Thymus (tissue), 11 donors: ENCODE results near the gene SACS. TPM values are rescaled to one million over a fixed set of nuclear protein-coding genes. Genes with fewer than 3 reads are reported as not detected.

ENCODE experiments used
- DNase-seq, 9 donors: peaks; one replicate each; pipeline ENCODE4 v3.0.0-alpha.2; 2013; ENCODE audit warnings: low spot score in 9 of 9, low read depth in 6 of 9, missing footprints in 1 of 9
- H3K27ac ChIP-seq, 2 donors: one replicate each; pipeline ENCODE4 v1.5.1; 2013; ENCODE audit warnings: control low read depth in 1 of 2, low read depth in 1 of 2, low read length in 1 of 2, mild to moderate bottlenecking in 1 of 2, moderate library complexity in 1 of 2
- H3K27me3 ChIP-seq, 2 donors: one replicate each; pipeline ENCODE4 v1.5.1; 2013; ENCODE audit warnings: low read length in 1 of 2; ENCODE audit not compliant: control insufficient read depth in 2 of 2, insufficient read depth in 1 of 2
- H3K36me3 ChIP-seq, 2 donors: one replicate each; pipeline ENCODE4 v1.5.1; 2013; ENCODE audit warnings: low read length in 1 of 2, mild to moderate bottlenecking in 1 of 2, moderate library complexity in 1 of 2; ENCODE audit not compliant: control insufficient read depth in 2 of 2, insufficient read depth in 2 of 2
- H3K4me1 ChIP-seq, 2 donors: one replicate each; pipeline ENCODE4 v1.5.1; 2013; ENCODE audit warnings: low read length in 2 of 2; ENCODE audit not compliant: control insufficient read depth in 2 of 2, insufficient read depth in 2 of 2
- H3K4me3 ChIP-seq, 2 donors: one replicate each; pipeline ENCODE4 v1.5.1; 2013; ENCODE audit warnings: low read length in 2 of 2, control low read depth in 1 of 2, mild to moderate bottlenecking in 1 of 2
- H3K9me3 ChIP-seq, 2 donors: one replicate each; pipeline ENCODE4 v1.5.1; 2013; ENCODE audit warnings: low read length in 1 of 2, mild to moderate bottlenecking in 1 of 2; ENCODE audit not compliant: control insufficient read depth in 2 of 2, insufficient read depth in 1 of 2
- WGBS: extraction: QIAGEN DNeasy Blood & Tissue Kit; methylation state at CpG from one replicate; pipeline ENCODE4 v1.1.7; 2013; 5-methylcytosine and 5-hydroxymethylcytosine counted together
- polyA plus RNA-seq: library from polyadenylated mRNA; stranded (reverse); fragments of 200-250 nt; gene quantifications from one replicate; pipeline ENCODE4 v1.2.3, GENCODE V29; 2013
- total RNA-seq: library from RNA; stranded (reverse); fragments of 120-200 nt; gene quantifications from one replicate; pipeline ENCODE4 v1.2.4, GENCODE V29; 2013
- donor health status: healthy.

Gene SACS
- total and polyA plus RNA-seq, 2 donors = 8.1 to 11.4 TPM

DNA sequence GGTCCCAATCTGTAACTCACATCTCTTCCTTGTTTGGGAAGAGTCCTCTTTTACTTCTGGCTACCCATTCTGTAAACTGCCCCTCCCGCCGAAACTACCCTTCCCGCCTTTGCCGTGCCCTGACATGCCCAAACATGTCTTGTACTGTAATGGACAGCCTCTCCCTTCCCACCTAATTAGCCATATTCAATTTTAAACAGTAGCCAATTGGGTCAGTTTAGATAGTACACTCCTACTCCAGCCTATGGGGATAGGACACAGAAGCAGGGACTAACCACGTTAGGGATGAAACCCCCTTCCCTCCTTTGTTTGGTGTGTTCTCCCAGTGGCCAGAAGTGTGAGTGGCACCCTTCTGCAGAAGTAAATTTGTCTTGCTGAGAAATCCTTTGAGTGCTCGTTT, 34.2 kb downstream of the SACS start:
- Histone ChIP-seq H3K4me3 (no peak overlapping the region), H3K4me1 (no peaks in the 10 kb centered on the region), H3K9me3 (no peaks in the 10 kb centered on the region), H3K27me3 (no peaks in the 10 kb centered on the region), H3K27ac (no peak overlapping the region), H3K36me3 (no peaks in the 10 kb centered on the region)
- 85% methylated on average over 6 of the region's 6 CpGs for WGBS
- no peak for DNase-seq

- no peaks in the 10 kb centered on the region for H3K9me3 ChIP-seq
- H3K4me1 ChIP-seq = no peaks in the 10 kb centered on the region
- no peaks in the 10 kb centered on the region for H3K36me3 ChIP-seq
- no peaks in the 10 kb centered on the region for H3K27me3 ChIP-seq
- 98% methylated on average over 4 of the region's 4 CpGs for WGBS
- no peak for DNase-seq
- H3K4me3 ChIP-seq = no peak overlapping the region
- no peak overlapping the region for H3K27ac ChIP-seq
Measured at GRCh38 chr13:23394821-23395220, 38.7 kb downstream of the SACS start.

GRCh38 chr13:23392925-23393645, 40.4 kb downstream of the SACS start:
- DNase-seq = no peak
- Histone ChIP-seq H3K27ac (no peak overlapping the region), H3K27me3 (no peaks in the 10 kb centered on the region), H3K4me1 (no peaks in the 10 kb centered on the region), H3K4me3 (no peak overlapping the region), H3K36me3 (no peaks in the 10 kb centered on the region), H3K9me3 (no peaks in the 10 kb centered on the region)
- 88% methylated on average over 9 of the region's 9 CpGs for WGBS

- no peak overlapping the region for H3K4me3 ChIP-seq
- H3K9me3 ChIP-seq = no peaks in the 10 kb centered on the region
- no peaks in the 10 kb centered on the region for H3K4me1 ChIP-seq
- H3K36me3 ChIP-seq = no peaks in the 10 kb centered on the region
- no peak for DNase-seq
- WGBS = 95% methylated on average over 3 of the region's 3 CpGs
- H3K27ac ChIP-seq = no peak overlapping the region
- H3K27me3 ChIP-seq = no peaks in the 10 kb centered on the region
Measured at GRCh38 chr13:23392313-23392712, 41.2 kb downstream of the SACS start.

DNA sequence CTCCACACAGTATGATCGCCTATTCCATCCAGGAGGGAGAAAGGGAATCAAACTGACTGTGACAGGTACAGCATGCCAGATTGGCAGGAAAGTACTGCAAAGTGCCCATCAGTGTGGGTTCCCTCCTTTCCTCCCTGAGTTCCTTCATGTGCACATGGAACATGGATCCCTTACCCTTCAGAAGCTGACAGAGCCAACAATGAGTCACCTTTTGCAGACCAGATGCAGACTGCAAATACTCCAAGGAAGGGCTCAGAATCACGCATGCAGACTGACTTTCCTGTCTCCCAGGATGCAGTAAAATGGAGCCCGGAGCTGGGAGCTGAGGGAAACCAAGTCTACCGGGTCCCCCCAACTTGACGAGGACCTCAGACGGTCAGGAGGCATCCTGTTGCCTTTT, 41.8 kb downstream of the SACS start:
- H3K27me3 ChIP-seq = no peaks in the 10 kb centered on the region
- H3K36me3 ChIP-seq = no peaks in the 10 kb centered on the region
- no peak for DNase-seq
- no peaks in the 10 kb centered on the region for H3K9me3 ChIP-seq
- no peak overlapping the region for H3K27ac ChIP-seq
- no peaks in the 10 kb centered on the region for H3K4me1 ChIP-seq
- no peak overlapping the region for H3K4me3 ChIP-seq
- WGBS = 87% methylated on average over 6 of the region's 6 CpGs

DNA sequence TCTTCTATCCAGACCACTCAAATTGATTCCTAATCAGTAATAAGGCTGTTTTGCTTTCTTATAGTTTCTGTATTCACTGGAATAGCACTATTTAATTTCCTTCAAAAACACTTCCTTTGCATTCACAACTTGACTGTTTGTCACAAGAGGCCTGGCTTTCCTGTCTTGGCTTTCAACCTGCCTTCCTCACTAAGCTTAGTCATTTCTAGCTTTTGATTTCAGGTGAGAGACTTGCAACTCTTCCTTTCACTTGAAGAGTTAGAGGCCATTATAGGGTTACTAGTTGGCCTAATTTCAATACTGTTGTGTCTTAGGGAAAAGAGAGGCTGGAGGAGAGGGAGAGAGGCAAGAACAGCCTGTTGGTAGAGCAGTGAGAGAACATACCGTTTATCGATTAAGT, 47.0 kb downstream of the SACS start:
- WGBS = 98% methylated on average over 2 of the region's 2 CpGs
- Histone ChIP-seq H3K36me3 (no peaks in the 10 kb centered on the region), H3K27me3 (no peaks in the 10 kb centered on the region), H3K4me3 (no peak overlapping the region), H3K9me3 (no peaks in the 10 kb centered on the region), H3K27ac (no peak overlapping the region), H3K4me1 (peaks cover 0 to 7% of the 10 kb centered on the region in 2 donors)
- DNase-seq = no peak

DNA sequence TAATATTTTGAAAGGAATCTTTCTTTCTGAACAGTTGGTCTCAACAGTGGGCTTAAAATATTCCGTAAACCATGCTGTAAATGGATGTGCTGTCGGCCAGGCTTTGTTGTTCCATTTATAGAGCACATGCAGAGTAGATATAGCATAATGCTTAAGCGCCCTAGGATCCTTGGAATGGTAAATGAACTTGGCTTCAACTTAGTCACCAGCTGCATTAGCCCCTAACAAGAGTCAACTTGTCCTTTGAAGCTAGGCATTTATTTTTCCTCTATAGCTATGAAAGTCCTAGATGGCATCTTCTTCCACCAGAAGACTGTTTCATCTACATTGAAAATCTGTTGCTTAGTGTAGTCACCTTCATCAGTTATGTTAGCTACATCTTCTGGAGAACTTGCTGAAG, 47.6 kb downstream of the SACS start:
- DNase-seq = no peak
- peaks cover 0 to 7% of the 10 kb centered on the region in 2 donors for H3K4me1 ChIP-seq
- H3K27ac ChIP-seq = no peak overlapping the region
- H3K36me3 ChIP-seq = no peaks in the 10 kb centered on the region
- no peaks in the 10 kb centered on the region for H3K9me3 ChIP-seq
- WGBS = 96% methylated on average over 3 of the region's 3 CpGs
- H3K4me3 ChIP-seq = no peak overlapping the region
- no peaks in the 10 kb centered on the region for H3K27me3 ChIP-seq

DNA sequence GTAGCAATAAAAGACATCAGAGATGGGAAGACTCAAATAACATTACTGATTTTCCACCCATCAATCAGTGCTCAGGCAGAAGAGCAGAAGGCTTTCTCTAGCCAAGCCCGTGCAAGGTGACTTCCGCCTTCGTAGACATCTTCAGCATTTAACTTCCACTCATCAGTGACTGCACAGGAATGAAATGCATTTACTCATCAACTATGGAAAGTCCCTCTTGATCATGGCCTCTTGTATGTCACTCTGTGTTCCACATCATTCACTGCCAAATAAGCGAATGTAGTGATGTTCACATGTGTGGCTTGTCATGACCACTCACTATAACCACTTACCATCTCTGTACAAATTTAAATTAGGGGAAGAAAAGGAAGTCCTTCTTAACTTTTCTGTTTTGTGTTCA, 49.4 kb downstream of the SACS start:
- 92% methylated on average over 4 of the region's 4 CpGs for WGBS

DNA sequence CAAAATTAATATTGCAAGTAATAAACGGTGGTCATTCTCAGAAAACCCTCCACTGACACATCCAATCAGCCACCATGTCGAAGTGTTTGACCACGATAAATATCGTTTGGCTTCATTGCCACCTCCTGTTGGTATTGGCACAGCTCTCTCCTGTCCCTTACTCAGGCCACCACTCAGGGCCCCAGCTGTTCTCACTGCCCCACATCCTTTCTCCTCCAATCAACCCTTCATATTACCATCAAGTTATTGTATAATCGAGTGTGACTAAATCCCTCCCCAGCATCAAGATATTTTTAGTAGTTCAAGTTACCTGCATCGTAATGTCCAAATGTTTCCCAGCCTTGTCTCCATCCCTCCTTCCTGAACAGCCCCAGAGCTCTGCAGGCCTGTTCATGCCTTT, 50.4 kb downstream of the SACS start:
- WGBS = 94% methylated on average over 6 of the region's 6 CpGs
- DNase-seq = no peak
- H3K9me3 ChIP-seq = no peaks in the 10 kb centered on the region
- no peaks in the 10 kb centered on the region for H3K27me3 ChIP-seq
- no peaks in the 10 kb centered on the region for H3K36me3 ChIP-seq
- no peak overlapping the region for H3K4me3 ChIP-seq
- peaks cover 0 to 7% of the 10 kb centered on the region in 2 donors for H3K4me1 ChIP-seq
- H3K27ac ChIP-seq = peak overlapping the region in 1 of 2 donors; percentile 72

More for the DNA sequence above, 49.4 kb downstream of the SACS start:
- H3K27ac ChIP-seq = no peak overlapping the region
- no peaks in the 10 kb centered on the region for H3K27me3 ChIP-seq
- no peak overlapping the region for H3K4me3 ChIP-seq
- peak in 1 of 9 donors; percentile 18 for DNase-seq
- H3K4me1 ChIP-seq = peaks cover 0 to 7% of the 10 kb centered on the region in 2 donors
- H3K9me3 ChIP-seq = no peaks in the 10 kb centered on the region
- H3K36me3 ChIP-seq = no peaks in the 10 kb centered on the region
